ENCODE data around the gene NKX3-2. TPM values are rescaled to one million over a fixed set of nuclear protein-coding genes. Genes with fewer than 3 reads are reported as not detected.
A peak's percentile ranks its signal among the peaks of the same experiment; 100 is the strongest.

Gene NKX3-2
- total and polyA plus RNA-seq, 9 of the 15 experiments (the other 6 are each of a cell fraction or from before 2014, with no cell fraction given): 0.03 to 0.81 (median 0.27) TPM; not detected in 1

- TF ChIP-seq RAD21 (CRISPR knock-in tag; conservative IDR thresholded peaks at IDR 0.05 in 1 of 2, IDR thresholded peaks at IDR 0.05 in 1 of 2): no peak
- TF ChIP-seq MCM7 (IDR thresholded peaks at IDR 0.05): no peak
- TF ChIP-seq SUPT5H (IDR thresholded peaks at IDR 0.05): no peak
- TF ChIP-seq ZNF780A (CRISPR knock-in tag; IDR thresholded peaks at IDR 0.05): no peak
- TF ChIP-seq ZNF740 (CRISPR knock-in tag; IDR thresholded peaks at IDR 0.05): 0 out of 2 replicates have a peak, but pooled peaks have one; percentile 36
- no peak for TF ChIP-seq ZNF740 (tag; IDR thresholded peaks at IDR 0.05)
- TF ChIP-seq, protein P1, sequence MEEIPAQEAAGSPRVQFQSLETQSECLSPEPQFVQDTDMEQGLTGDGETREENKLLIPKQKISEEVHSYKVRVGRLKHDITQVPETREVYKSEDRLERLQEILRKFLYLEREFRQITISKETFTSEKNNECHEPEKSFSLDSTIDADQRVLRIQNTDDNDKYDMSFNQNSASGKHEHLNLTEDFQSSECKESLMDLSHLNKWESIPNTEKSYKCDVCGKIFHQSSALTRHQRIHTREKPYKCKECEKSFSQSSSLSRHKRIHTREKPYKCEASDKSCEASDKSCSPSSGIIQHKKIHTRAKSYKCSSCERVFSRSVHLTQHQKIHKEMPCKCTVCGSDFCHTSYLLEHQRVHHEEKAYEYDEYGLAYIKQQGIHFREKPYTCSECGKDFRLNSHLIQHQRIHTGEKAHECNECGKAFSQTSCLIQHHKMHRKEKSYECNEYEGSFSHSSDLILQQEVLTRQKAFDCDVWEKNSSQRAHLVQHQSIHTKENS (CRISPR knock-in tag; IDR thresholded peaks at IDR 0.05): no peak
- TF ChIP-seq BMI1 (IDR thresholded peaks at IDR 0.05; ENCODE audit: low read length): no peak
- no peak for TF ChIP-seq MYNN (IDR thresholded peaks at IDR 0.05)
- TF ChIP-seq MYNN (CRISPR knock-in tag; IDR thresholded peaks at IDR 0.05): no peak
- no peak for TF ChIP-seq ZNF175 (CRISPR knock-in tag; IDR thresholded peaks at IDR 0.05; ENCODE audit: low read depth)
- TF ChIP-seq, protein P2, sequence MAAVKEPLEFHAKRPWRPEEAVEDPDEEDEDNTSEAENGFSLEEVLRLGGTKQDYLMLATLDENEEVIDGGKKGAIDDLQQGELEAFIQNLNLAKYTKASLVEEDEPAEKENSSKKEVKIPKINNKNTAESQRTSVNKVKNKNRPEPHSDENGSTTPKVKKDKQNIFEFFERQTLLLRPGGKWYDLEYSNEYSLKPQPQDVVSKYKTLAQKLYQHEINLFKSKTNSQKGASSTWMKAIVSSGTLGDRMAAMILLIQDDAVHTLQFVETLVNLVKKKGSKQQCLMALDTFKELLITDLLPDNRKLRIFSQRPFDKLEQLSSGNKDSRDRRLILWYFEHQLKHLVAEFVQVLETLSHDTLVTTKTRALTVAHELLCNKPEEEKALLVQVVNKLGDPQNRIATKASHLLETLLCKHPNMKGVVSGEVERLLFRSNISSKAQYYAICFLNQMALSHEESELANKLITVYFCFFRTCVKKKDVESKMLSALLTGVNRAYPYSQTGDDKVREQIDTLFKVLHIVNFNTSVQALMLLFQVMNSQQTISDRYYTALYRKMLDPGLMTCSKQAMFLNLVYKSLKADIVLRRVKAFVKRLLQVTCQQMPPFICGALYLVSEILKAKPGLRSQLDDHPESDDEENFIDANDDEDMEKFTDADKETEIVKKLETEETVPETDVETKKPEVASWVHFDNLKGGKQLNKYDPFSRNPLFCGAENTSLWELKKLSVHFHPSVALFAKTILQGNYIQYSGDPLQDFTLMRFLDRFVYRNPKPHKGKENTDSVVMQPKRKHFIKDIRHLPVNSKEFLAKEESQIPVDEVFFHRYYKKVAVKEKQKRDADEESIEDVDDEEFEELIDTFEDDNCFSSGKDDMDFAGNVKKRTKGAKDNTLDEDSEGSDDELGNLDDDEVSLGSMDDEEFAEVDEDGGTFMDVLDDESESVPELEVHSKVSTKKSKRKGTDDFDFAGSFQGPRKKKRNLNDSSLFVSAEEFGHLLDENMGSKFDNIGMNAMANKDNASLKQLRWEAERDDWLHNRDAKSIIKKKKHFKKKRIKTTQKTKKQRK (IDR thresholded peaks at IDR 0.05; ENCODE audit: borderline replicate concordance, low read depth, low read length): no peak
- TF ChIP-seq, protein P3, sequence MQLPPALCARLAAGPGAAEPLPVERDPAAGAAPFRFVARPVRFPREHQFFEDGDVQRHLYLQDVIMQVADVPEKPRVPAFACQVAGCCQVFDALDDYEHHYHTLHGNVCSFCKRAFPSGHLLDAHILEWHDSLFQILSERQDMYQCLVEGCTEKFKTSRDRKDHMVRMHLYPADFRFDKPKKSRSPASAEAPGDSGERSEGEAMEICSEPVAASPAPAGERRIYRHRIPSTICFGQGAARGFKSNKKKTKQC (CRISPR knock-in tag; IDR thresholded peaks at IDR 0.05): 0 out of 2 replicates have a peak, but pooled peaks have one; percentile 38
- no peak for TF ChIP-seq FOXP1 (CRISPR knock-in tag; IDR thresholded peaks at IDR 0.05)
- no peak for TF ChIP-seq NFRKB (IDR thresholded peaks at IDR 0.05; ENCODE audit: low read depth)
Measured at GRCh38 chr4:13547485-13548041, 3.3 kb upstream of the NKX3-2 start (continued).
